H1 (cell line): ENCODE results near the gene MMUT. TPM values are rescaled to one million over a fixed set of nuclear protein-coding genes. Genes with fewer than 3 reads are reported as not detected.

Experiments
- KDM5A ChIP-seq: fragments of 200-600 bp; IDR thresholded peaks from 2 replicates; pipeline ENCODE4 v1.7.1; 2012; ENCODE audit warnings: mild to moderate bottlenecking, low read length, inconsistent platforms, mixed read lengths
- POLR2AphosphoS5 ChIP-seq: IDR thresholded peaks from 2 replicates; pipeline ENCODE4 v1.6.1; 2011; ENCODE audit warnings: low read depth, low read length
- RNF2 ChIP-seq: fragments of 200-900, 300-1000 bp; sonication (generic); IDR thresholded peaks from 2 replicates; pipeline ENCODE4 v1.7.1; 2016; ENCODE audit warnings: borderline replicate concordance, low read depth, mild to moderate bottlenecking, antibody characterized with exemption, low read length; ENCODE audit not compliant: poor library complexity, severe bottlenecking; ENCODE audit errors: missing control alignments
- SIN3A ChIP-seq, 2 experiments: IDR thresholded peaks in 1 of 2; conservative IDR thresholded peaks in 1 of 2; 2 replicates each; pipeline ENCODE4 v1.6.1; 2011 to 2012; ENCODE audit warnings: low read length in 2 of 2, improper control_type of control experiment in 1 of 2, low read depth in 1 of 2, mild to moderate bottlenecking in 1 of 2
- SP4 ChIP-seq: IDR thresholded peaks from 2 replicates; pipeline ENCODE4 v1.6.1; 2012; ENCODE audit warnings: low read length, inconsistent platforms
- TCF12 ChIP-seq: IDR thresholded peaks from 2 replicates; pipeline ENCODE4 v1.6.1; 2011; ENCODE audit warnings: low read depth, mild to moderate bottlenecking, low read length
- TEAD4 ChIP-seq: IDR thresholded peaks from 2 replicates; pipeline ENCODE4 v1.6.1; 2012; ENCODE audit warnings: low read depth, low read length, inconsistent platforms, mixed read lengths
- YY1 ChIP-seq: IDR thresholded peaks from 2 replicates; pipeline ENCODE4 v1.6.1; 2011; ENCODE audit warnings: low read depth, mild to moderate bottlenecking, low read length
- ZNF274 ChIP-seq: IDR thresholded peaks from 2 replicates; pipeline ENCODE4 v1.7.0; 2012; ENCODE audit warnings: low read length, borderline replicate concordance; ENCODE audit errors: extremely low read depth
- polyA plus RNA-seq, 7 experiments: library from polyadenylated mRNA; depleted of rRNA in 3 of 7; stranded (reverse) in 5 of 7; unstranded in 2 of 7; fragments of >200 nt in 5 of 7; fragments of 200-250 nt in 2 of 7; gene quantifications; 1 replicate in 5 of 7; 2 replicates in 1 of 7; 4 replicates in 1 of 7; pipeline versions ENCODE4 v1.2.1 to v1.2.3, GENCODE V29; 2011 to 2013; ENCODE audit warnings: missing spikeins in 2 of 7, mixed read lengths in 2 of 7
- total RNA-seq: library from RNA; stranded (reverse); fragmentation: NEBNext Ultra II Directional; extraction: Animal tissue kit (Norgen Biotek cat#: 25700); gene quantifications from 2 replicates; pipeline ENCODE4 v1.2.1, GENCODE V29; 2021
- TF ChIP-seq, protein P1 (sequence below): fragments of 300-600 bp; sonication (generic); IDR thresholded peaks from 2 replicates; pipeline ENCODE4 v1.7.1; 2012; ENCODE audit warnings: low read length, moderate library complexity, mild to moderate bottlenecking, inconsistent platforms; ENCODE audit not compliant: insufficient replicate concordance
- TF ChIP-seq, protein P2 (sequence below): IDR thresholded peaks from 2 replicates; pipeline ENCODE4 v1.6.1; 2012; ENCODE audit warnings: inconsistent platforms

The MMUT gene
- total and polyA plus RNA-seq, 2 of the 8 experiments (the other 6 are each of a cell fraction or from before 2014, with no cell fraction given), result 5.2 to 13.0 TPM

DNA sequence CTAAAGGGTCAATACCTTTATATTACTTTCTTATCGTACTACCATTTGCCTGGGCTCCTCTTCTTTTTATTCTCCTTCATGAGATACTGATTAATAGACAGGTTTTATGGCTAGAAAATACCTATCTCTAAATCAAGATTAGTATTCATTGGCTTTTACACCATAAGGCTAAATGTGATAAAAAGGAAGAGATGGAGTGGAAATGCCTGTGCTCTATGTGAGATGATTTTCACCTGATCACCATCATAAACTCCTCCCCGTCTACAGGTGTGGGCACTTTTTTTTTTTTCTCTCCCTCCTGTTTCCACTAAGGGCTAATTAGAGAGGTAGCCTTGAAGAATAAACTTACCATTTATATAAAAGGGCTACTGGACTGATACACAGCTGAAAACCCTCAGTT, 36.6 kb upstream of the MMUT start, which contains the start of gene GLYATL3 (continued):
- TF ChIP-seq, protein P1, sequence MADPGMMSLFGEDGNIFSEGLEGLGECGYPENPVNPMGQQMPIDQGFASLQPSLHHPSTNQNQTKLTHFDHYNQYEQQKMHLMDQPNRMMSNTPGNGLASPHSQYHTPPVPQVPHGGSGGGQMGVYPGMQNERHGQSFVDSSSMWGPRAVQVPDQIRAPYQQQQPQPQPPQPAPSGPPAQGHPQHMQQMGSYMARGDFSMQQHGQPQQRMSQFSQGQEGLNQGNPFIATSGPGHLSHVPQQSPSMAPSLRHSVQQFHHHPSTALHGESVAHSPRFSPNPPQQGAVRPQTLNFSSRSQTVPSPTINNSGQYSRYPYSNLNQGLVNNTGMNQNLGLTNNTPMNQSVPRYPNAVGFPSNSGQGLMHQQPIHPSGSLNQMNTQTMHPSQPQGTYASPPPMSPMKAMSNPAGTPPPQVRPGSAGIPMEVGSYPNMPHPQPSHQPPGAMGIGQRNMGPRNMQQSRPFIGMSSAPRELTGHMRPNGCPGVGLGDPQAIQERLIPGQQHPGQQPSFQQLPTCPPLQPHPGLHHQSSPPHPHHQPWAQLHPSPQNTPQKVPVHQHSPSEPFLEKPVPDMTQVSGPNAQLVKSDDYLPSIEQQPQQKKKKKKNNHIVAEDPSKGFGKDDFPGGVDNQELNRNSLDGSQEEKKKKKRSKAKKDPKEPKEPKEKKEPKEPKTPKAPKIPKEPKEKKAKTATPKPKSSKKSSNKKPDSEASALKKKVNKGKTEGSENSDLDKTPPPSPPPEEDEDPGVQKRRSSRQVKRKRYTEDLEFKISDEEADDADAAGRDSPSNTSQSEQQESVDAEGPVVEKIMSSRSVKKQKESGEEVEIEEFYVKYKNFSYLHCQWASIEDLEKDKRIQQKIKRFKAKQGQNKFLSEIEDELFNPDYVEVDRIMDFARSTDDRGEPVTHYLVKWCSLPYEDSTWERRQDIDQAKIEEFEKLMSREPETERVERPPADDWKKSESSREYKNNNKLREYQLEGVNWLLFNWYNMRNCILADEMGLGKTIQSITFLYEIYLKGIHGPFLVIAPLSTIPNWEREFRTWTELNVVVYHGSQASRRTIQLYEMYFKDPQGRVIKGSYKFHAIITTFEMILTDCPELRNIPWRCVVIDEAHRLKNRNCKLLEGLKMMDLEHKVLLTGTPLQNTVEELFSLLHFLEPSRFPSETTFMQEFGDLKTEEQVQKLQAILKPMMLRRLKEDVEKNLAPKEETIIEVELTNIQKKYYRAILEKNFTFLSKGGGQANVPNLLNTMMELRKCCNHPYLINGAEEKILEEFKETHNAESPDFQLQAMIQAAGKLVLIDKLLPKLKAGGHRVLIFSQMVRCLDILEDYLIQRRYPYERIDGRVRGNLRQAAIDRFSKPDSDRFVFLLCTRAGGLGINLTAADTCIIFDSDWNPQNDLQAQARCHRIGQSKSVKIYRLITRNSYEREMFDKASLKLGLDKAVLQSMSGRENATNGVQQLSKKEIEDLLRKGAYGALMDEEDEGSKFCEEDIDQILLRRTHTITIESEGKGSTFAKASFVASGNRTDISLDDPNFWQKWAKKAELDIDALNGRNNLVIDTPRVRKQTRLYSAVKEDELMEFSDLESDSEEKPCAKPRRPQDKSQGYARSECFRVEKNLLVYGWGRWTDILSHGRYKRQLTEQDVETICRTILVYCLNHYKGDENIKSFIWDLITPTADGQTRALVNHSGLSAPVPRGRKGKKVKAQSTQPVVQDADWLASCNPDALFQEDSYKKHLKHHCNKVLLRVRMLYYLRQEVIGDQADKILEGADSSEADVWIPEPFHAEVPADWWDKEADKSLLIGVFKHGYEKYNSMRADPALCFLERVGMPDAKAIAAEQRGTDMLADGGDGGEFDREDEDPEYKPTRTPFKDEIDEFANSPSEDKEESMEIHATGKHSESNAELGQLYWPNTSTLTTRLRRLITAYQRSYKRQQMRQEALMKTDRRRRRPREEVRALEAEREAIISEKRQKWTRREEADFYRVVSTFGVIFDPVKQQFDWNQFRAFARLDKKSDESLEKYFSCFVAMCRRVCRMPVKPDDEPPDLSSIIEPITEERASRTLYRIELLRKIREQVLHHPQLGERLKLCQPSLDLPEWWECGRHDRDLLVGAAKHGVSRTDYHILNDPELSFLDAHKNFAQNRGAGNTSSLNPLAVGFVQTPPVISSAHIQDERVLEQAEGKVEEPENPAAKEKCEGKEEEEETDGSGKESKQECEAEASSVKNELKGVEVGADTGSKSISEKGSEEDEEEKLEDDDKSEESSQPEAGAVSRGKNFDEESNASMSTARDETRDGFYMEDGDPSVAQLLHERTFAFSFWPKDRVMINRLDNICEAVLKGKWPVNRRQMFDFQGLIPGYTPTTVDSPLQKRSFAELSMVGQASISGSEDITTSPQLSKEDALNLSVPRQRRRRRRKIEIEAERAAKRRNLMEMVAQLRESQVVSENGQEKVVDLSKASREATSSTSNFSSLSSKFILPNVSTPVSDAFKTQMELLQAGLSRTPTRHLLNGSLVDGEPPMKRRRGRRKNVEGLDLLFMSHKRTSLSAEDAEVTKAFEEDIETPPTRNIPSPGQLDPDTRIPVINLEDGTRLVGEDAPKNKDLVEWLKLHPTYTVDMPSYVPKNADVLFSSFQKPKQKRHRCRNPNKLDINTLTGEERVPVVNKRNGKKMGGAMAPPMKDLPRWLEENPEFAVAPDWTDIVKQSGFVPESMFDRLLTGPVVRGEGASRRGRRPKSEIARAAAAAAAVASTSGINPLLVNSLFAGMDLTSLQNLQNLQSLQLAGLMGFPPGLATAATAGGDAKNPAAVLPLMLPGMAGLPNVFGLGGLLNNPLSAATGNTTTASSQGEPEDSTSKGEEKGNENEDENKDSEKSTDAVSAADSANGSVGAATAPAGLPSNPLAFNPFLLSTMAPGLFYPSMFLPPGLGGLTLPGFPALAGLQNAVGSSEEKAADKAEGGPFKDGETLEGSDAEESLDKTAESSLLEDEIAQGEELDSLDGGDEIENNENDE, result no peak
- no peak for TF ChIP-seq YY1
- TF ChIP-seq RNF2, result no peak
- TF ChIP-seq TEAD4, result no peak
- TF ChIP-seq ZNF274, result no peak
- no peak for TF ChIP-seq KDM5A
- no peak for TF ChIP-seq TCF12
- TF ChIP-seq SIN3A (conservative IDR thresholded peaks at IDR 0.05 in 1 of 2, IDR thresholded peaks at IDR 0.05 in 1 of 2; ENCODE audit: low read depth in 1 of 2, low read length in 2 of 2), result no peak
- TF ChIP-seq POLR2AphosphoS5, result no peak
- TF ChIP-seq, protein P2, sequence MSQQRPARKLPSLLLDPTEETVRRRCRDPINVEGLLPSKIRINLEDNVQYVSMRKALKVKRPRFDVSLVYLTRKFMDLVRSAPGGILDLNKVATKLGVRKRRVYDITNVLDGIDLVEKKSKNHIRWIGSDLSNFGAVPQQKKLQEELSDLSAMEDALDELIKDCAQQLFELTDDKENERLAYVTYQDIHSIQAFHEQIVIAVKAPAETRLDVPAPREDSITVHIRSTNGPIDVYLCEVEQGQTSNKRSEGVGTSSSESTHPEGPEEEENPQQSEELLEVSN, result no peak
- no peak for TF ChIP-seq SP4
- TF ChIP-seq, all 59 proteins: peak for 0
